Panc1 (cell line): ENCODE measurements around the gene NKD1. TPM values are rescaled to one million over a fixed set of nuclear protein-coding genes. Genes with fewer than 3 reads are reported as not detected.

Experiments
- ATAC-seq: fragments of 200-7000 bp; cut with Tn5 transposase; 2 replicates; pipeline ENCODE4 v1.9.1; 2020; ENCODE audit warnings: mild to moderate bottlenecking, moderate library complexity
- BruUV-seq: library from RNA; stranded (reverse); fragments of 400-500 nt; replicated peaks from 2 replicates; lab custom pipeline; 2021; lab: Mats Ljungman, UMichigan
- CTCF ChIA-PET: fragments of 300-600 bp; sonication (Branson Sonifier 250); formaldehyde crosslinking; loops from one replicate; lab custom pipeline; 2022; ENCODE audit warnings: antibody characterized with exemption; lab: Charles Lee
- POLR2A ChIA-PET: fragments of 300-600 bp; sonication (Branson Sonifier 250); formaldehyde crosslinking; loops from one replicate; lab custom pipeline; 2022; ENCODE audit warnings: antibody characterized with exemption; lab: Charles Lee
- DNase-seq: peaks from one replicate; pipeline ENCODE4 v3.0.0-alpha.2; 2010; ENCODE audit warnings: low read depth, low spot score
- H3K27ac ChIP-seq: 2 replicates; pipeline ENCODE4 v1.5.1; 2011; ENCODE audit warnings: mild to moderate bottlenecking, low read length, inconsistent platforms
- H3K27me3 ChIP-seq: fragments of 200-500 bp; sonication (Bioruptor generic); 2 replicates; pipeline ENCODE4 v1.6.0; 2014; ENCODE audit warnings: low read length, inconsistent platforms; ENCODE audit not compliant: control insufficient read depth, insufficient read depth
- H3K36me3 ChIP-seq: fragments of 200-500 bp; sonication (Bioruptor generic); 2 replicates; pipeline ENCODE4 v1.5.1; 2014; ENCODE audit warnings: inconsistent platforms, mild to moderate bottlenecking, low read length, moderate library complexity; ENCODE audit not compliant: control insufficient read depth, insufficient read depth
- H3K4me1 ChIP-seq: 2 replicates; pipeline ENCODE4 v1.5.1; 2011; ENCODE audit warnings: inconsistent platforms, mild to moderate bottlenecking, low read length, moderate library complexity; ENCODE audit not compliant: control insufficient read depth, insufficient read depth
- H3K4me3 ChIP-seq, 2 experiments: 2 replicates each; pipeline ENCODE4 v1.5.1; 2011 to 2012; ENCODE audit warnings: low read depth in 2 of 2, low read length in 2 of 2, mild to moderate bottlenecking in 2 of 2, inconsistent platforms in 1 of 2, moderate library complexity in 1 of 2
- H3K9me3 ChIP-seq: fragments of 200-500 bp; sonication (Bioruptor generic); 2 replicates; pipeline ENCODE4 v1.5.1; 2014; ENCODE audit warnings: low read depth, mild to moderate bottlenecking, inconsistent platforms, low read length, moderate library complexity; ENCODE audit not compliant: control insufficient read depth, insufficient read depth
- CTCF ChIP-seq: fragments of 450-650 bp; IDR thresholded peaks from 2 replicates; pipeline ENCODE4 v1.5.1; 2017; ENCODE audit warnings: mild to moderate bottlenecking
- POLR2AphosphoS5 ChIP-seq: IDR thresholded peaks from 2 replicates; pipeline ENCODE4 v1.6.1; 2012; ENCODE audit warnings: mild to moderate bottlenecking, low read depth, low read length, moderate library complexity
- REST ChIP-seq, 2 experiments: IDR thresholded peaks; 2 replicates each; pipeline ENCODE4 v1.6.1; 2011 to 2012; ENCODE audit warnings: low read depth in 2 of 2, control low read depth in 1 of 2, low read length in 1 of 2, mild to moderate bottlenecking in 1 of 2, moderate library complexity in 1 of 2; ENCODE audit not compliant: insufficient read depth in 1 of 2
- SIN3A ChIP-seq: IDR thresholded peaks from 2 replicates; pipeline ENCODE4 v1.6.1; 2012; ENCODE audit warnings: low read depth, mild to moderate bottlenecking, low read length, moderate library complexity, borderline replicate concordance; ENCODE audit not compliant: insufficient read depth
- TCF7L2 ChIP-seq: IDR thresholded peaks from 2 replicates; pipeline ENCODE4 v1.6.1; 2011; ENCODE audit warnings: mild to moderate bottlenecking, low read depth, low read length, inconsistent platforms
- in situ Hi-C: cut with HindIII; loops from 2 replicates; pipeline ENCODE4 v1.10.0; 2016; ENCODE audit warnings: low sequenced_read_pairs, low pct_unique_long_range_greater_than_20kb
- intact Hi-C: fragments of 100-400 bp; cut with micrococcal nuclease; formaldehyde crosslinking; loops from one replicate; pipeline ENCODE4 v1.10.0; 2022; ENCODE audit not compliant: unreplicated experiment
- total RNA-seq: library from RNA; stranded (reverse); gene quantifications from one replicate; pipeline ENCODE4 v1.2.1, GENCODE V29; 2021; ENCODE audit not compliant: unreplicated experiment

The NKD1 gene
- total RNA-seq, 1 experiment from 2014 or later: 0.18 TPM

- H3K4me3 ChIP-seq: no peak overlapping the region
- no peaks in the 10 kb centered on the region for H3K4me1 ChIP-seq
- POLR2A ChIA-PET: no interaction called here
- no peak overlapping the region for H3K27ac ChIP-seq
- no peaks in the 10 kb centered on the region; the same call in 1 of the 2 replicates for H3K27me3 ChIP-seq
- in situ Hi-C loops (no loop called here), intact Hi-C loops (no loop called here)
- CTCF ChIA-PET: no interaction called here
- BruUV-seq: no TSS peak
- no peak for TF ChIP-seq REST (IDR thresholded peaks at IDR 0.05; ENCODE audit: insufficient read depth in 1 of 2, low read depth in 2 of 2, low read length in 1 of 2)
- no peak for TF ChIP-seq SIN3A
- no peak for TF ChIP-seq TCF7L2
- TF ChIP-seq POLR2AphosphoS5: no peak
- TF ChIP-seq CTCF: no peak
- DNase-seq (no peak), ATAC-seq (no peak)
- no peaks in the 10 kb centered on the region for H3K9me3 ChIP-seq
- no peaks in the 10 kb centered on the region for H3K36me3 ChIP-seq
Observed at GRCh38 chr16:50534556-50534955, 13.6 kb upstream of the NKD1 start.

GRCh38 chr16:50534958-50535357 lies 13.2 kb upstream of the NKD1 start:
- no peak overlapping the region for H3K4me3 ChIP-seq
- H3K36me3 ChIP-seq: no peaks in the 10 kb centered on the region
- ChIA-PET CTCF (no interaction called here), POLR2A (no interaction called here)
- no peaks in the 10 kb centered on the region for H3K9me3 ChIP-seq
- no peaks in the 10 kb centered on the region; the same call in 1 of the 2 replicates for H3K27me3 ChIP-seq
- TF ChIP-seq CTCF (no peak), POLR2AphosphoS5 (no peak)
- in situ Hi-C loops (no loop called here), intact Hi-C loops (no loop called here)
- no peaks in the 10 kb centered on the region for H3K4me1 ChIP-seq
- ATAC-seq (no peak), DNase-seq (no peak)
- BruUV-seq: no TSS peak
- no peak overlapping the region for H3K27ac ChIP-seq
